NT2/D1 (cell line): ENCODE measurements around the gene BAIAP2L2.
"Not testable (repeated sequence)": the region's sequence is repeated elsewhere in the genome, so short reads cannot be mapped to it uniquely, and the experiment has no call there.

Source experiments
- DNase-seq: peaks from one replicate; pipeline ENCODE4 v3.0.0-alpha.2; 2011; ENCODE audit warnings: low read depth, low spot score
- H3K27me3 ChIP-seq: 2 replicates; pipeline ENCODE4 v1.6.0; 2011; ENCODE audit warnings: mild to moderate bottlenecking; ENCODE audit not compliant: insufficient read length, insufficient read depth
- H3K36me3 ChIP-seq: 2 replicates; pipeline ENCODE4 v1.6.1; 2011; ENCODE audit warnings: mild to moderate bottlenecking, low read length, mixed read lengths; ENCODE audit not compliant: insufficient read depth, insufficient read length
- H3K4me1 ChIP-seq: 2 replicates; pipeline ENCODE4 v1.5.1; 2011; ENCODE audit not compliant: insufficient read depth, insufficient read length
- H3K4me3 ChIP-seq: 2 replicates; pipeline ENCODE4 v1.5.1; 2011; ENCODE audit warnings: low read depth; ENCODE audit not compliant: insufficient read length
- H3K9ac ChIP-seq: 2 replicates; pipeline ENCODE4 v1.6.0; 2011; ENCODE audit warnings: low read depth; ENCODE audit not compliant: insufficient read length
- H3K9me3 ChIP-seq: 2 replicates; pipeline ENCODE4 v1.5.1; 2011; ENCODE audit warnings: mild to moderate bottlenecking, low read length; ENCODE audit not compliant: insufficient read depth
- SUZ12 ChIP-seq: IDR thresholded peaks from 2 replicates; pipeline ENCODE4 v1.6.1; 2011; ENCODE audit not compliant: insufficient read length, insufficient read depth; ENCODE audit errors: extremely low read depth
- YY1 ChIP-seq: IDR thresholded peaks from 2 replicates; pipeline ENCODE4 v1.6.1; 2011; ENCODE audit not compliant: insufficient read length, insufficient read depth
- ZNF274 ChIP-seq: IDR thresholded peaks from 2 replicates; pipeline ENCODE4 v1.6.1; 2011; ENCODE audit warnings: mild to moderate bottlenecking, low read depth, low read length

BAIAP2L2 gene, protein sequence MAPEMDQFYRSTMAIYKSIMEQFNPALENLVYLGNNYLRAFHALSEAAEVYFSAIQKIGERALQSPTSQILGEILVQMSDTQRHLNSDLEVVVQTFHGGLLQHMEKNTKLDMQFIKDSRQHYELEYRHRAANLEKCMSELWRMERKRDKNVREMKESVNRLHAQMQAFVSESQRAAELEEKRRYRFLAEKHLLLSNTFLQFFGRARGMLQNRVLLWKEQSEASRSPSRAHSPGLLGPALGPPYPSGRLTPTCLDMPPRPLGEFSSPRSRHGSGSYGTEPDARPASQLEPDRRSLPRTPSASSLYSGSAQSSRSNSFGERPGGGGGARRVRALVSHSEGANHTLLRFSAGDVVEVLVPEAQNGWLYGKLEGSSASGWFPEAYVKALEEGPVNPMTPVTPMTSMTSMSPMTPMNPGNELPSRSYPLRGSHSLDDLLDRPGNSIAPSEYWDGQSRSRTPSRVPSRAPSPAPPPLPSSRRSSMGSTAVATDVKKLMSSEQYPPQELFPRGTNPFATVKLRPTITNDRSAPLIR

GRCh38 chr22:38110008-38110862, at the start of gene BAIAP2L2:
BAIAP2L2 (minus strand) TSS chr22:38110684; CDS start chr22:38110525, 159 bp downstream.
- Histone ChIP-seq H3K9me3 (no peaks in the 10 kb centered on the region), H3K27me3 (no peaks in the 10 kb centered on the region), H3K9ac (no peak within 1 kb of the TSS), H3K36me3 (peaks cover 2% of the 10 kb centered on the region), H3K4me1 (peaks cover 13% of the 10 kb centered on the region), H3K4me3 (no peak within 1 kb of the TSS)
- DNase-seq: no peak
- TF ChIP-seq SUZ12 (no peak), ZNF274 (no peak), YY1 (no peak)

DNA sequence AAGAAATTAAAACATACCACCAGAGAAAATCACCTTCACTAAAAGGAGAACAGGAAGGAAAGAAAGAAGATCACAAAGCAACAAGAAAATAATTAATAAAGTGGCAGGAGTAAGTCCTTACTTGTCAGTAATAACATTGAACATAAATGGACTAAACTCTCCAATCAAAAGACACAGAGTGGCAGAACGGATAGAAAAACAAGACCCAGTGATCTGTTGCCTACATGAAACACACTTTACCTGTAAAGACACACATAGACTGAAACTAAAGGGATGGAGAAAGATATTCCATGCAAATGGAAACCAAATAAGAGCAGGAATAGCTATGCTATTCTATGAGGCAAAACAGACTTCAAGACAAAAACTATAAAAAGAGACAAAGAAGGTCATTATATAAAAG, 45.2 kb upstream of the BAIAP2L2 start:
- H3K36me3 ChIP-seq: no peaks in the 10 kb centered on the region
- no peaks in the 10 kb centered on the region for H3K4me1 ChIP-seq
- no peak for DNase-seq
- no peak overlapping the region for H3K9ac ChIP-seq
- no peaks in the 10 kb centered on the region for H3K27me3 ChIP-seq
- no peak overlapping the region for H3K4me3 ChIP-seq
- no peak for TF ChIP-seq ZNF274
- TF ChIP-seq SUZ12: no peak
- no peak for TF ChIP-seq YY1
- H3K9me3 ChIP-seq: no peaks in the 10 kb centered on the region

- H3K9me3 ChIP-seq, H3K27me3 ChIP-seq, H3K4me1 ChIP-seq, DNase-seq, H3K9ac ChIP-seq, H3K4me3 ChIP-seq, H3K36me3 ChIP-seq: not testable (repeated sequence)
Measured at GRCh38 chr22:38154563-38154915, 44.1 kb upstream of the BAIAP2L2 start.

GRCh38 chr22:38153821-38154562, 43.5 kb upstream of the BAIAP2L2 start:
- H3K9me3 ChIP-seq: no peaks in the 10 kb centered on the region
- no peak overlapping the region for H3K4me3 ChIP-seq
- no peak overlapping the region for H3K9ac ChIP-seq
- TF ChIP-seq YY1 (no peak), ZNF274 (no peak), SUZ12 (no peak)
- H3K4me1 ChIP-seq: no peaks in the 10 kb centered on the region
- H3K27me3 ChIP-seq: no peaks in the 10 kb centered on the region
- DNase-seq: no peak
- no peaks in the 10 kb centered on the region for H3K36me3 ChIP-seq

GRCh38 chr22:38151126-38151500, 40.6 kb upstream of the BAIAP2L2 start:
- Histone ChIP-seq H3K9me3 (no peaks in the 10 kb centered on the region), H3K36me3 (no peaks in the 10 kb centered on the region), H3K9ac (no peak overlapping the region), H3K4me3 (no peak overlapping the region), H3K4me1 (no peaks in the 10 kb centered on the region), H3K27me3 (no peaks in the 10 kb centered on the region)
- TF ChIP-seq SUZ12: no peak
- TF ChIP-seq ZNF274: no peak
- no peak for TF ChIP-seq YY1
- no peak for DNase-seq

- no peak for DNase-seq
- no peak for TF ChIP-seq SUZ12
- TF ChIP-seq ZNF274: no peak
Measured at GRCh38 chr22:38148245-38148644, 37.8 kb upstream of the BAIAP2L2 start.

DNA sequence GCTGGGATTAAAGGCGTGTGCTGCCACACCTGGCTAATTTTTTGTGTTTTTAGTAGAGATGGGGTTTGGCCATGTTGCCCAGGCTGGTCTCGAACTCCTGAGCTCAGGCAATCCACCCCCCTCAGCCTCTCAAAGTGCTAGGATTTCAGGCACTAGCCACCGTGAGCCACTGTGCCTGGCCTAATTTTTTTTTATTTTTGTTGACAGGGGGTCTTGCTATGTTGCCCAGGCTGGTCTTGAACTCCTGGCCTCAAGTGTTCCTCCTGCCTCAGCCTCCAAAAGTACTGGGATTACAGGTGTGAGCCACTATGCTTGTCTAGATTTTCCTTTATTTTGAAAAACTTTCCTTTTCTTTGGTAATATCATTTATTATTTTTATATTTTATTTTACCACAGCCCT, 35.7 kb upstream of the BAIAP2L2 start:
- not testable (repeated sequence) for H3K4me3 ChIP-seq, H3K36me3 ChIP-seq, H3K4me1 ChIP-seq, DNase-seq, H3K27me3 ChIP-seq, H3K9ac ChIP-seq, H3K9me3 ChIP-seq

More at GRCh38 chr22:38148245-38148644, 37.8 kb upstream of the BAIAP2L2 start:
- peaks cover 3% of the 10 kb centered on the region for H3K4me1 ChIP-seq
- H3K27me3 ChIP-seq: no peaks in the 10 kb centered on the region
- no peaks in the 10 kb centered on the region for H3K36me3 ChIP-seq
- no peak overlapping the region for H3K9ac ChIP-seq
- H3K4me3 ChIP-seq: no peak overlapping the region
- H3K9me3 ChIP-seq: no peaks in the 10 kb centered on the region
